B cell (primary cell): ENCODE data around the gene LPCAT1. TPM values are rescaled to one million over a fixed set of nuclear protein-coding genes. Genes with fewer than 3 reads are reported as not detected.

Experiments used
- ATAC-seq: fragments of 200-7000 bp; cut with Tn5 transposase; one replicate; pipeline ENCODE4 v1.10.0; 2021; ENCODE audit warnings: low read depth, mild to moderate bottlenecking, moderate number of reproducible peaks, moderate library complexity
- CTCF ChIA-PET: fragments of 350-600 bp; sonication (Branson Sonifier 250); formaldehyde crosslinking; loops from one replicate; lab custom pipeline; 2021; ENCODE audit warnings: antibody characterized with exemption, inconsistent platforms; lab: Charles Lee
- POLR2A ChIA-PET: fragments of 350-600 bp; sonication (Branson Sonifier 250); formaldehyde crosslinking; loops from one replicate; lab custom pipeline; 2021; ENCODE audit warnings: antibody characterized with exemption; lab: Charles Lee
- DNase-seq: peaks from one replicate; pipeline ENCODE4 v3.0.0; 2013
- H2AFZ ChIP-seq: 2 replicates; pipeline ENCODE4 v1.6.1; 2012; ENCODE audit warnings: mild to moderate bottlenecking, low read depth, low read length; ENCODE audit not compliant: insufficient read depth, poor library complexity, severe bottlenecking
- H3K27ac ChIP-seq, 2 donors: 1 replicate in 1 of 2; 2 replicates in 1 of 2; pipeline ENCODE4 v1.5.1; 2012 to 2013; ENCODE audit warnings: low read length in 2 of 2, mild to moderate bottlenecking in 2 of 2, moderate library complexity in 1 of 2
- H3K27me3 ChIP-seq, 4 experiments: fragments of 200-600 bp in 1 of 4; sonication (generic) in 1 of 4; replicated peaks in 1 of 4; 1 replicate in 2 of 4; 2 replicates in 2 of 4; pipeline versions ENCODE4 v1.6.1 to v1.7.0; 2013 to 2016; ENCODE audit warnings: low read length in 3 of 4, mild to moderate bottlenecking in 2 of 4, mixed read lengths in 1 of 4, moderate library complexity in 1 of 4; ENCODE audit not compliant: insufficient read depth in 4 of 4, control insufficient read depth in 3 of 4; ENCODE audit errors: control extremely low read depth in 1 of 4
- H3K36me3 ChIP-seq, 2 experiments: replicated peaks in 1 of 2; 1 replicate in 1 of 2; 2 replicates in 1 of 2; pipeline versions ENCODE4 v1.6.1 to v1.7.1; 2013; ENCODE audit warnings: low read length in 1 of 2; ENCODE audit not compliant: insufficient read depth in 2 of 2, control insufficient read depth in 1 of 2; ENCODE audit errors: control extremely low read depth in 1 of 2, extremely low read depth in 1 of 2
- H3K4me1 ChIP-seq, 2 donors: fragments of 200-600 bp in 1 of 2; sonication (generic) in 1 of 2; 1 replicate in 1 of 2; 2 replicates in 1 of 2; pipeline versions ENCODE4 v1.5.1 to v1.6.1; 2013 to 2017; ENCODE audit warnings: low read length in 2 of 2; ENCODE audit not compliant: control insufficient read depth in 2 of 2, insufficient read depth in 2 of 2
- H3K4me2 ChIP-seq: replicated peaks from 2 replicates; pipeline ENCODE3; 2012; ENCODE audit warnings: mild to moderate bottlenecking, low read depth, low read length; ENCODE audit not compliant: poor library complexity, severe bottlenecking
- H3K4me3 ChIP-seq, 5 experiments: fragments of 200-600 bp in 1 of 5; sonication (generic) in 1 of 5; 1 replicate in 3 of 5; 2 replicates in 2 of 5; pipeline versions ENCODE4 v1.5.1 to v1.7.0; 2011 to 2016; ENCODE audit warnings: low read length in 4 of 5, mild to moderate bottlenecking in 4 of 5, low read depth in 2 of 5, control low read depth in 1 of 5, moderate library complexity in 1 of 5; ENCODE audit not compliant: insufficient read depth in 1 of 5; ENCODE audit errors: control extremely low read depth in 1 of 5, extremely low read depth in 1 of 5
- H3K79me2 ChIP-seq: fragments of 200-600 bp; sonication (generic); one replicate; pipeline ENCODE4 v1.6.0; 2016; ENCODE audit warnings: low read length; ENCODE audit not compliant: control insufficient read depth, insufficient read depth
- H3K9ac ChIP-seq: fragments of 200-600 bp; sonication (generic); 2 replicates; pipeline ENCODE4 v1.6.1; 2017; ENCODE audit warnings: mild to moderate bottlenecking, low read length, moderate library complexity
- H3K9me3 ChIP-seq, 3 donors: one replicate each; pipeline versions ENCODE4 v1.6.1 to v1.7.1; 2013; ENCODE audit warnings: low read length in 2 of 3; ENCODE audit not compliant: control insufficient read depth in 2 of 3, insufficient read depth in 1 of 3; ENCODE audit errors: control extremely low read depth in 1 of 3
- H4K20me1 ChIP-seq: 2 replicates; pipeline ENCODE4 v1.6.0; 2012; ENCODE audit warnings: mild to moderate bottlenecking, low read length; ENCODE audit not compliant: insufficient read depth, control insufficient read depth, poor library complexity, severe bottlenecking
- H3K27ac Mint-ChIP-seq: one replicate; pipeline ENCODE4 v1.8.0; 2021; ENCODE audit warnings: mixed read lengths
- H3K27me3 Mint-ChIP-seq: one replicate; pipeline ENCODE4 v1.8.0; 2021; ENCODE audit warnings: mixed read lengths
- H3K4me1 Mint-ChIP-seq: one replicate; pipeline ENCODE4 v1.8.0; 2021; ENCODE audit warnings: mixed read lengths
- H3K4me3 Mint-ChIP-seq: one replicate; pipeline ENCODE4 v1.8.0; 2021; ENCODE audit warnings: mixed read lengths
- H3K9me3 Mint-ChIP-seq: one replicate; pipeline ENCODE4 v1.8.0; 2022; ENCODE audit warnings: mixed read lengths; ENCODE audit not compliant: insufficient read depth
- CTCF ChIP-seq: fragments of 200-600 bp; IDR thresholded peaks from one replicate; pipeline ENCODE4 v1.8.0; 2022; ENCODE audit warnings: antibody characterized with exemption, mild to moderate bottlenecking
- EZH2 ChIP-seq: IDR thresholded peaks from 2 replicates; pipeline ENCODE4 v1.6.1; 2012; ENCODE audit warnings: borderline replicate concordance, low read depth, mild to moderate bottlenecking, moderate library complexity, low read length; ENCODE audit not compliant: insufficient read depth, poor library complexity, severe bottlenecking
- WGBS: methylation state at CpG from one replicate; pipeline ENCODE4 v1.1.5; 2013; ENCODE audit warnings: missing lambda C conversion rate; ENCODE audit not compliant: insufficient coverage; 5-methylcytosine and 5-hydroxymethylcytosine counted together
- intact Hi-C: fragments of 100-400 bp; cut with micrococcal nuclease; formaldehyde crosslinking; loops from one replicate; pipeline ENCODE4 v1.10.0; 2022
- polyA plus RNA-seq: library from polyadenylated mRNA; depleted of rRNA; stranded (reverse); fragments of >200 nt; gene quantifications from 2 replicates; pipeline ENCODE4 v1.2.3, GENCODE V29; 2012
- total RNA-seq, 2 donors: library from RNA; stranded (reverse); fragments of 120-200 nt in 1 of 2; gene quantifications; 1 replicate in 1 of 2; 2 replicates in 1 of 2; pipeline versions ENCODE4 v1.2.3 to v1.2.4, GENCODE V29; 2013 to 2022

LPCAT1 gene
- total and polyA plus RNA-seq, 2 donors (not counting 1 experiment from before 2014, with no cell fraction given) = 94.8 to 159 TPM

DNA sequence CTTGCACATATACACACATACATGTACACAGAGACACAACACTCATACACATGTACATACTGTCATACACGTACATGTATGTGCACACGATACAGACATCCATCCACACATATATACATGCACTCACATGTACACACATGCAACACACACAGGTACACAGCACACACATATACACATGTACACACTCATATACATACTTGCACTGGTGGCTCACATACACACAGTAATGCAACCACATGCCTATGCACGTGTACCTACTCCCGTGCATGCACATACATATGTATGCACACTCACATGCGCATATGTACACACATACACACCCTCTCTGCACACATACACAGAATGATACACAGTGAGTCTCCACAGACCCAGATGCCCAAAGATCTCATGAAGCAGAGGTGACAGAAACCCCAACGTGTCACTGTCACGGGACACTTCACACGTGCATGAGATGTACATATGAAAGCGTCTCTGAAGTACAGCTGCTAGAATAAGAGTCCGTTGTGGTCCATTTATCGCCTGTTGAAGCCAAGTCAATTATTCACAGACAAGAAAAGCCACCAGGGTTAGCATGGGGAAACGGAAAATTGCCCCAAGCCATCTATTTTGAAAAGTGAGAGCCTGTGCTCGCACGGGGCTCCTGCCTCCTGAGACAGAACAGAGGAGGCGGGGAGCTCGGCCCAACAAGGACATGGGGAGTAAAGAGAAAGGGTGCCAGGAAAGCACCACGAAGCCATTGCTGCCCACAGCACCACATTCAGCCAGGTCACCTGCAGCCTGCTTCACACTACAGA lies 24.9 kb downstream of the LPCAT1 start:
- CTCF ChIA-PET = interaction anchor here (1.4 to 4.0 kb wide), 3 partner anchors 10 to 18 kb away, joined by 4 to 18 read pairs (median 6); no protein-coding TSS in a partner anchor
- Mint-ChIP-seq H3K4me3 (peak overlapping the region; percentile 42), H3K27ac (peak overlapping the region; percentile 98), H3K9me3 (no peaks in the 10 kb centered on the region), H3K27me3 (no peaks in the 10 kb centered on the region), H3K4me1 (peaks cover 91% of the 10 kb centered on the region)
- H3K4me3 ChIP-seq = peak overlapping the region in 1 of 5 experiments; percentile 35
- WGBS = 29% methylated on average over 11 of the region's 17 CpGs
- peaks cover 0 to 3% (median 0%) of the 10 kb centered on the region in 3 donors for H3K9me3 ChIP-seq
- peaks cover 88% of the 10 kb centered on the region for H3K79me2 ChIP-seq
- H3K27ac ChIP-seq = peak overlapping the region; percentile 78 to 96
- H4K20me1 ChIP-seq = peaks cover 7% of the 10 kb centered on the region
- H3K4me1 ChIP-seq = peaks cover 99 to 100% of the 10 kb centered on the region in 2 donors
- no peak overlapping the region for H2AFZ ChIP-seq
- peak overlapping the region; percentile 64 for H3K4me2 ChIP-seq
- H3K36me3 ChIP-seq = peaks cover 0 to 32% of the 10 kb centered on the region in 2 experiments
- ATAC-seq (peak; percentile 3), DNase-seq (peak; percentile 84)
- H3K9ac ChIP-seq = no peak overlapping the region
- POLR2A ChIA-PET = interaction anchor here (0.9 to 4.1 kb wide), 5 partner anchors 9 to 186 kb away, joined by 3 to 19 read pairs (median 4); no protein-coding TSS in a partner anchor
- TF ChIP-seq EZH2 (no peak), CTCF (no peak)
- intact Hi-C loops = loop anchor here (1.0 to 2.0 kb wide), 3 partner anchors 9 to 24 kb away; partner anchors contain the start of gene LPCAT1
- H3K27me3 ChIP-seq = no peaks in the 10 kb centered on the region
